Measurements from ENCODE around the gene ABHD14A.
"Not testable (repeated sequence)": the region's sequence is repeated elsewhere in the genome, so short reads cannot be mapped to it uniquely, and the experiment has no call there.

Gene ABHD14A

DNA sequence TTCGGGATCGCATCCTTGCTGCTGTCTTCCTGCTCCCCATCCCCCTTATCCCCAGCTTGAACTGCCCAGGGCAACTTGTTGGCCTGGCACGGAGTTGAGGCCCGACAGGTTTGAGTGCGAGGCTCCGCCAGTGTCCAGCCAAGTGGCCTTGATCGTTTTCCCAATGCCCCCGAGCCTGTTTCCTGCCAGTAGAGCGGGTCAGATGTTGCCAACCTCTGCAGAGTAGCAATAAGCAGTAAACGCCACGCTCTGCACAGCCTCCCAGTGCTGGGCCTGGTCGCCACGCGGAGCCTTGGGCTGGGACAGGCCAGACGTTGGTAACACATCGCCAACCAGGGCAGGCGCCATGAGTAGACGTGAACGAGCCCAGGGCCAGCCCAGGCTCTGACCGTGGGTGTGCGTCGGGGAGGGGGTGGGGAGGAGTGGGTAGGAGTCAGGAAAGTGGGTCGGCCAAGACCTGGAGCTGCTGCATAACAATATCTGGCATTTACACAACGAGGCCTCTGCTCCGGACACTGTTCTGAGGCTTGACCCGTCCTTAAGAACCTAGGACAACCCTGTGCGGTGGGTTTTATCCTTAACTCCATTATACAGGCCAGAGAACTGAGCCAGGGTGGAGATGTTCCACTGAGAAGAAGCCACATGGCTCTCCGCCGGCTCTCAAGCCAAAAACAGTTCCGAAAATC is 444 bp upstream of the ABHD14A start:
- DNase-seq (ENCODE audit: low spot score), result no peak

- DNase-seq (ENCODE audit: low spot score), result no peak
These were observed 1.1 kb downstream of the ABHD14A start for GRCh38 chr3:51975852-51976549.

DNA sequence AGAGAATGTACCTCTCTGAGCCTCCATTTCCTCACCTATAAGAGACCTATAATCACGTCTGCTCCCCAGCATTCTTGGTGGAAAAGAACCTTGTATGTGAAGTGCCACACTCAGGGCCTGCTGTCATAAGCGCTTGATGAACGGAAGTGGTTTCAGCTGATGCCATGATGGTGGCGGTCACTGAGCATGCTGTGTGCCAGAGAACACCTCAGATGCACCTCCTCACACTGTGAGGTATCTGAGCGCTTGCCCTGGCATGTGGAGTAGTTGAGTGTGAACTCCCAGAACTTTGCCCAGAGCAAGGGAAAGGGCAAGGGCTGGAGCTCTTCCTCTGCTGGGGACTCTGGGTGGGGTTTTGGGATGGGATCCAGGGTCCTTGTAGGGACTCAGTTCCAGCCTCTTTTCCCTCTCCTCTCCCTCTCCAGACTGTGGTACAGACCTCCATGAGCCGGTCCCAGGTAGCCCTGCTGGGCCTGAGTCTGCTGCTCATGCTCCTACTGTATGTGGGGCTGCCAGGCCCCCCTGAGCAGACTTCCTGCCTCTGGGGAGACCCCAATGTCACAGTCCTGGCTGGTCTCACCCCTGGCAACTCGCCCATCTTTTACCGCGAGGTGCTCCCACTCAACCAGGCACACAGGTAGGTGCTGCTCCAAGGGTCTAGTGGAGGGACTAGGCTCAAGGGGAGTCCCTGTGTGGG is 2.7 kb downstream of the ABHD14A start:
- DNase-seq (ENCODE audit: low spot score), result no peak

DNA sequence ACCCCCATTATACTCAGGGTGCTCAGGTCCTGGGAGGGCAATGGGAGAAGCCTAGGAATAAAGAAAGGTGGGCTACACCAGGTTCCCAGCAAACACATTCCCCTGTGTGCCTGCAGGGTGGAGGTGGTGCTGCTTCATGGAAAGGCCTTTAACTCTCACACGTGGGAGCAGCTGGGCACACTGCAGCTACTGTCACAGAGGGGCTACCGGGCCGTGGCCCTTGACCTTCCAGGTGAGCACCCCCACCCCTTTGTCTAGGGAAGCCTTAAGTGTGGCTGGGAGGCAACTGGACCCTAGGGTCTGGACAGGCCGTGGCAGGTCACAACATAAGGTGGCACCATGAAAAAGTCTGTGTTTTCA is 3.3 kb downstream of the ABHD14A start:
- no peak for DNase-seq (ENCODE audit: low spot score)

DNA sequence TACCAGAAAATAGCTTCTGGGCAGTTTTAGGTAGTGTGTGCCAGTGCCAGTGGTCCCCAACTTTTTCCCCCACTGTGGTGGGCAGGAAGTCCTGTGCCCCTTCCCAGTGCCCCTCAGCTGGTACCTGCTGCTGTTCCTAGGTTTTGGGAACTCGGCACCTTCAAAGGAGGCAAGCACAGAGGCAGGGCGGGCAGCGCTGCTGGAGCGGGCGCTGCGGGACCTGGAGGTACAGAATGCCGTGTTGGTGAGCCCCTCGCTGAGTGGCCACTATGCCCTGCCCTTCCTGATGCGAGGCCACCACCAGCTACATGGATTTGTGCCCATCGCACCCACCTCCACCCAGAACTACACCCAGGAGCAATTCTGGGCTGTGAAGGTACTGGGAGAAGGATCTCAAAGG is 5.4 kb downstream of the ABHD14A start:
- DNase-seq (ENCODE audit: low spot score), result no peak

GRCh38 chr3:51982352-51982837 is 7.5 kb downstream of the ABHD14A start:
- DNase-seq (ENCODE audit: low spot score), result peak; percentile 51

DNA sequence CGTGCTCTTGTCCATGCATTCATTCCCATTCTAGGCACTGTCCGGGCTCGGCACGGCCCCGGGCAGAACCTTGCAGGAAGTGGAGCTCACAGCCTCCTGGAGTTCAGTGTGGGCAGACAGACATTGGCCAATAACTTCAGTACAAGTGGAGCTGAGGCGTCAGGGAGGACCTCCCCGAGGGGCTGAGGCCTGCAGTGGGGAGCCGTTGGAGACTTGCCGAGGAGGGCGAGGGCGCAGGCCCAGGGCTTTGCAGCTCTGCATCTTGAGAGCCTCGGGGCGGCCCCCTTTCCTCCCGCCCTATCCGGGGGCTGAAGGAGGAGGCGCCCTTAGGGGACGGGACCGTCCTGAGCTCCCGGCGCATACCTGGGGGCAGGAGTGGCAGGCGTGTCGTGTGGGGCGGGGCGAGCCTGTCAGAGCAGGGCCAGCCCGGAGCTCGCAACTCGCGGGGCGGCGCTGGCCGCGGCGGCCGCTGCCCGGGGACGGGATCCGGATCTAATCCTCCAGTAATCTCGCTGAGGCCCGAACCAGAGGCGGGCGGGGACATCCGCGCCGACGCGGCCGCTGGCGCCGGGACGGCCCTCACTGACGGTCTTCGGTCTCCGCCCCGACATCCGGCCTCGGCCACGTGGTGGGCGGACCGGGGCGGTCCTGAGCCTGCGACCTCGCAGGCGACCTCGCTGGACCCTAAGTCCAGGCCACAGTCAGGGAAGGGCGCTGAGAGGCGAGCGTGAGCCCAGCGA is 8.1 kb downstream of the ABHD14A start, which contains the start of gene ACY1:
Gene ACY1 (plus strand): TSS at position 698 of the 740 bp plus-strand sequence. CDS start 530 bp downstream, outside the sequence.
- DNase-seq (ENCODE audit: low spot score), result peak; percentile 74

- DNase-seq (ENCODE audit: low spot score), result no peak
These were observed 8.9 kb downstream of the ABHD14A start for GRCh38 chr3:51983578-51984268.

DNA sequence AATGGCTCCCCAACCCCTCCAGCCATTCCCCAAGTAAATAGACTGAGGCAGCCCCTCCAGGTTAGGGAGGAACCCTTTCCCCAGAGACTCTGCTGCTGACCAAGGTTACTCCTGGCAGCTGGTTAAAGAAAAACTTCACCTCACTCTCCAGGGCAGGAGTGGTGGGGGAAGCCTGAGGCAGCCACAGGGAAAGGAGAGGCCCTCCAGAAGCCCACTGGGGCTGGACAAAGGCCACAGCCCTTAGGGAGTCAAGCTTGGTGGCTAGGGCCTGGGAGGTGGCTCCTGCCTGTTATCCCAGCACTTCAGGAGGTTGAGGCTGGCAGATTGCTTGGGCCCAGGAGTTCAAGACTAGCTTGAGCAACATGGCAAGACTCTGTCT is 9.4 kb downstream of the ABHD14A start:
- DNase-seq (ENCODE audit: low spot score), result no peak

- no peak for DNase-seq (ENCODE audit: low spot score)
These were observed 10.2 kb downstream of the ABHD14A start for GRCh38 chr3:51985063-51985462.

GRCh38 chr3:51986010-51986947 is 11.4 kb downstream of the ABHD14A start:
- no peak for DNase-seq (ENCODE audit: low spot score)

GRCh38 chr3:51987568-51987967 is 12.7 kb downstream of the ABHD14A start:
- no peak for DNase-seq (ENCODE audit: low spot score)

DNA sequence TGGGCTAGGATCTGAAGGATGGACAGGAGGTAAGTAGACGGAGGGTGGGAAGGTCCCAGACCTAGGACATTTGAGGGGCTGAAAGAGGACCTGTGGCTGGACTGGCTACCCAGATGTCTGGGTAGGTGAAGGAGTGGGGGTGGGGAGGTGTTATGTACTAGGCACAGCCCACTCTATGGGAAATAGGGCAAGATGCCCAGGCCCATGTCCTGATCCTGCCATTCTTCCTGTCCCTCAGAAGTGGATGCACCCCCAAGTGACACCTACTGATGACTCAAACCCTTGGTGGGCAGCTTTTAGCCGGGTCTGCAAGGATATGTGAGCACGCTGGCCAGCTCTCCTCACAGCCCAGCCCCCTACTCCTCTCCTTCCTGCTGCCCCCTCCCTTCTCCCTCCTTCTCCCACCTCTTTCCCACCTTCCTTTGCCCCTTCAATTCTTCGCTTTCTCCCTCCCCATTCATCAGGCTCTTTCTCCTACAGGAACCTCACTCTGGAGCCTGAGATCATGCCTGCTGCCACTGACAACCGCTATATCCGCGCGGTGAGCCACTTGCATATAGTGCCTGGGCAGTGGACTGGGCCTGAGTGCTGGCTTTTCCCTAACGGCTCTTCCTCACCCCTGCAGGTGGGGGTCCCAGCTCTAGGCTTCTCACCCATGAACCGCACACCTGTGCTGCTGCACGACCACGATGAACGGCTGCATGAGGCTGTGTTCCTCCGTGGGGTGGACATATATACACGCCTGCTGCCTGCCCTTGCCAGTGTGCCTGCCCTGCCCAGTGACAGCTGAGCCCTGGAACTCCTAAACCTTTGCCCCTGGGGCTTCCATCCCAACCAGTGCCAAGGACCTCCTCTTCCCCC is 13.7 kb downstream of the ABHD14A start:
- no peak for DNase-seq (ENCODE audit: low spot score)

GRCh38 chr3:51990501-51990971 is 15.7 kb downstream of the ABHD14A start:
- DNase-seq (ENCODE audit: low spot score), result not testable (repeated sequence)

DNA sequence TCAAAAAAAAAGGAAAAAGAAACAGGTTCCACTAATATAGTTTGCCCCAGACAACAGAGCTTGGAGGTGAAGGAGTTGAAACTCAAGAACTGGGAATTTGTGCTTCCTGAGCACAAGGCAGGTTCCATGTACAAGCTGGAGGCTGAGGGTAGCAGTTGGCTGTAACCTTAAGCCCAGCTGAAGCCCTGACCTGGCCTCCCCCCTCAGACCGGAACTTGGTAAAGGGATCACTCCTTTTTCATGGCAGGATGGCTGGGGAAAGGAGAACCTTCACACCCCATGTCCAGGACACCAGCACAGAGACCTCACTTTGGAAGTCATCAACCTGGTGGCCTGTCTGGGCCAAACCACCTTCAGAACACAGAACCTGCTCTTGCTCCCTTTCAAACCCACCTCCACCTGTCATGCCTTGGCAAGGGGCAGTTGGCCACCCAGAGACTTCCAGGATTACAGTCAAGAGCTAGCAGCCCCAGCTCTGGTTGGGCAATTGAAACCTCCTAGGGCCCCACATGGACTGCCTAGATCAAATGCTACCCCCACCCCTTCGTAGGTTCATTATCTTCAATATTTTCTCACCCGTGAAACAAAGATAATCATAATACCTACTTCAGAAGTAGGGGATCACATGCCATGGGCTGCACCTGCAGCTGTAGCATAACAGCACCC is 17.3 kb downstream of the ABHD14A start:
- DNase-seq (ENCODE audit: low spot score), result no peak

DNA sequence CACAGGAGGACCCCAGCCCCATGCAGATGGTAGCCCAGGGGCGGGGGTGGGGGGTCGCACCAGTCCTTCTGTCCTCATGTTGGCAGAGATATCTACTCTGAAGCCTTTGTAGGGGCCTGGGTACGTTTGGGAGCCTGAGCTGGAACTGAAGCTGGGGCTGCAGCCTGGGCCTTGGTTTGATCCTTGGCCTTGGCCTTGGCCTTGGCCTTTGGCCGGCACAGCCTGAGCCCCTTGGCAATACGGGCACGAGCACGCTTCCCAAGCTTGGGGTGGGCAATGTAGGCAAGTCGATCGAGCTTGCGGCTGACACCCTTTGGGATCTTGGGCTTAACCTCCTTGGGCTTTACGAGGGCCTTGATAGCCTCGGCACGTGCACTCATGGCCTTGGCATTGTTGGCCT is 18.8 kb downstream of the ABHD14A start:
- not testable (repeated sequence) for DNase-seq (ENCODE audit: low spot score)

DNA sequence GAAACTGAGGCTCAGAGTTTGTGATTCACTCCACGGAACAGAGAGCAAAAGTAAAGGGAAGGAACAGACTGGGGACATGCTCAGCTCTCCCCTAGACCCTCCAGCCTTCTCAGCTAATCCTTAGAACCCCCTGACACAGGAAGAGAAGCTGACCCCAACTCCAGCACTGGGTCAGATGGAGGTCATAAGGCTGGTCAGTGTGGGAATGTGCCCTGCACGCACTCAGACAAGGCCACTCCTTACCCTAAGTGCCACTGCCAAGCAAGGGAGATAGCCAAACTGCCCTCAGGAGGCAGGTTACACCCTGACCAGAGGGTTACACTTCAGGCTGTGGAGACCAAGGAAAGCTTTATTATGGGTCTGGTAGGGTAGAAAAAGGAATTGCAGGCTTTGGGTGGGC is 19.7 kb downstream of the ABHD14A start:
- no peak for DNase-seq (ENCODE audit: low spot score)

DNA sequence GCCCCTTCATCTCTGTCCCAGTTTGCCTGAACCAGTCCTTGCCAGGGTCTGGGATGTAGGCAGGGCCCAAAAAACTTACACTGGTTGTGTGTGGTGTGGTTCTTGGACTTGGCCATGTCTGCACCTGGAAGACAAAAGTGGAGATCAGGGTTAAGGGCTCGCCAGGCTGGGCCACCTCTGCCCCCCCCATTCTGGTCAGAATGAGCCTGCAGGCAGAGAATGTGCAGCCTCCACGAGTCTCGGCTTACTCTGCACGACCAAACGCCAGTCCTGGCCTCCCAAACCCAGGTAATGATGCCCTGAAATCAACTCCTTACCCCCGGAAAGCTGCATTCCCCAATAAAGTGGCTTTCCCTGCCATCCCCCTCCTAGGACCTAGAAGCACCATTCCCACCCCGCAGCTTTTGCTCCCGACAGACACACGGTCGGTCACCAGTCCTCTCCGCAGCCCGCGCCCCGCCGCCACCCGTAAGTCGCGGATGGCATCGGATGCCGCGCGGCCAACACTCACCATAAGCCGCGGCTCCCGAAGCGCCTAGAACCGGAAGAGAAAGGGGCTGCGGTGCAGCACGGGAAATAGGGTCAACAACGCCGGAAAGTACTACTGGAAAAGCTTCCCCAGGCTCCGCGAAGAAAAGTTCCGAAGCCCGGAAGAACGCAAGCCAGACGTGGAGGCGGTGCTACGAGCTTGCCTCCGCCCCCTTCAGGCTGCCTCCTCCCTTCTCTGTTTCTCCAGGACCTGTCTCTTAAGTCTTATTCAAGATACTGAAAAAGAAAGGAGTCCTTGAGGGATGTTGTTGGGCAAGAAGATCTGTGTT is 20.7 kb downstream of the ABHD14A start, which contains the start of gene RPL29:
Gene RPL29 (minus strand): TSS at position 550 of the 818 bp plus-strand sequence. CDS start 434 bp downstream, at position 116.
- peak; percentile 88 for DNase-seq (ENCODE audit: low spot score)
